Esophagus muscularis mucosa (tissue), 4 donors: ENCODE results near the gene ZNF217. TPM values are rescaled to one million over a fixed set of nuclear protein-coding genes. Genes with fewer than 3 reads are reported as not detected.

Experiments used
- DNase-seq: peaks from one replicate; pipeline ENCODE4 v3.0.0-alpha.2; 2017; ENCODE audit errors: extremely low spot score
- H3K27ac ChIP-seq, 4 donors: fragments of 200-600 bp; sonication (generic); replicated peaks in 1 of 4; 1 replicate in 3 of 4; 2 replicates in 1 of 4; pipeline ENCODE4 v1.5.1; 2016 to 2019; ENCODE audit warnings: mild to moderate bottlenecking in 1 of 4
- H3K27me3 ChIP-seq, 4 donors: fragments of 200-600 bp; sonication (generic); one replicate each; pipeline versions ENCODE4 v1.5.1 to v1.6.0; 2016 to 2019
- H3K36me3 ChIP-seq, 4 donors: fragments of 200-600 bp; sonication (generic); one replicate each; pipeline ENCODE4 v1.5.1; 2016 to 2019
- H3K4me1 ChIP-seq, 4 donors: fragments of 200-600 bp; sonication (generic); one replicate each; pipeline ENCODE4 v1.5.1; 2016 to 2019
- H3K4me3 ChIP-seq, 4 donors: fragments of 200-600 bp; sonication (generic); 1 replicate in 2 of 4; 2 replicates in 2 of 4; pipeline ENCODE4 v1.5.1; 2016 to 2019; ENCODE audit warnings: mild to moderate bottlenecking in 4 of 4, moderate library complexity in 1 of 4
- H3K9me3 ChIP-seq, 4 donors: fragments of 200-600 bp; sonication (generic); 1 replicate in 3 of 4; 2 replicates in 1 of 4; pipeline ENCODE4 v1.5.1; 2016 to 2019
- EP300 ChIP-seq: sonication (generic); formaldehyde crosslinking; IDR thresholded peaks from one replicate; pipeline ENCODE4 v1.6.1; 2017; ENCODE audit warnings: antibody characterized with exemption
- POLR2A ChIP-seq: fragments of 450-650 bp; IDR thresholded peaks from one replicate; pipeline ENCODE4 v1.6.1; 2017; ENCODE audit warnings: antibody characterized with exemption, moderate library complexity, mild to moderate bottlenecking, low read depth
- POLR2AphosphoS5 ChIP-seq, 2 donors: sonication (generic); formaldehyde crosslinking; IDR thresholded peaks; one replicate each; pipeline ENCODE4 v1.6.1; 2017; ENCODE audit warnings: antibody characterized with exemption in 2 of 2
- WGBS: methylation state at CpG from one replicate; pipeline ENCODE4 v1.1.5; 2018; 5-methylcytosine and 5-hydroxymethylcytosine counted together
- intact Hi-C: fragments of 100-400 bp; cut with DNase I; formaldehyde crosslinking; loops from one replicate; pipeline ENCODE4 v1.15.1; 2023
- total RNA-seq, 4 donors: library from RNA; depleted of rRNA; stranded (reverse); fragments of >200 nt; gene quantifications; one replicate each; pipeline versions ENCODE4 v1.1.0 to v1.2.1, GENCODE V29; 2016
- TF ChIP-seq, protein P1 (sequence below), 3 experiments: fragments of 200-600 bp in 2 of 3; fragments of 450-650 bp in 1 of 3; sonication (generic) in 2 of 3; IDR thresholded peaks; one replicate each; pipeline ENCODE4 v1.5.1; 2017 to 2019; ENCODE audit warnings: antibody characterized with exemption in 3 of 3, mild to moderate bottlenecking in 2 of 3, moderate library complexity in 1 of 3

Gene ZNF217
- total RNA-seq, 4 donors from 2014 or later: 15.4 to 27.3 (median 18.6) TPM

DNA sequence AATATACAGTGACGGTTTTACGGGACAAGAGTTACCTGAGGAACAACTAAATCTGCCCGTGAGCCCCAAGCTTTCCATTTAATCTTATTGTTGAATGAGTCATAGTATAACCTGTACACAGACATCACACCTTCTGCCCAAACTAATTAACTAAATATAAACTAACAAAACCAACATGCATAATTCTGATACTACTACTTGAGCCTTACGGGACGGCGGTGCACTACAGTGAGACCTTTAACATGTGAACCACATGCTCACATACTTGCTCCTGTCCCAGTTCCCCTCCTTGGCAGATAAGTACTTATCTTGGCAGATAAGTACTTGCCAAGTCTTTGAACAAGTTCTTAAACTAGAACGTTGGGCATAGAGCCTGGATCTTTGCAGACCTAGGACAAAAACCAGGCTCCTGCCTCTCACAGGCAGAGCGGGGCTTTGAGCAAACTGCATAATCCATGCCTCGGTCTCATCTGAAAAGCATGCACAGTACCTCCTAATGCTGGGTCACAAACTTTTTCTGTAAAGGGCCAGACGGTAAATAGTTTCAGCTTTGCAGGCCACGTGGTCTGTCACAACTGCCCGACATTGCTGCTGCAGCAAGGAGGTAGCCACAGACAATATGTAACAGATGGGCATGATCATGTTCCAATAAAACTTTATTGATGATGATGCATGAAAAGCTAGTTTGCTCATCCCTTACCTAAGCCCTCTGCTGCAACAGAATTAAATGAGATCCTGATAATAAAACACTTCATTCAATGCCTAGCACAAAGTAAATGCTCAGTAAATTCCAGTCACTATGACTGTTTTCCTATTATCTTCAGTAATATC, 23.0 kb downstream of the ZNF217 start:
- peak; percentile 45 for DNase-seq
- 85% methylated on average over 11 of the region's 12 CpGs for WGBS
- Histone ChIP-seq H3K9me3 (no peaks in the 10 kb centered on the region), H3K4me3 (no peak overlapping the region), H3K27ac (no peak overlapping the region), H3K36me3 (peaks cover 28 to 94% (median 82%) of the 10 kb centered on the region in 4 donors), H3K27me3 (no peaks in the 10 kb centered on the region), H3K4me1 (peaks cover 0 to 5% (median 2%) of the 10 kb centered on the region in 4 donors)
- TF ChIP-seq, protein P1, sequence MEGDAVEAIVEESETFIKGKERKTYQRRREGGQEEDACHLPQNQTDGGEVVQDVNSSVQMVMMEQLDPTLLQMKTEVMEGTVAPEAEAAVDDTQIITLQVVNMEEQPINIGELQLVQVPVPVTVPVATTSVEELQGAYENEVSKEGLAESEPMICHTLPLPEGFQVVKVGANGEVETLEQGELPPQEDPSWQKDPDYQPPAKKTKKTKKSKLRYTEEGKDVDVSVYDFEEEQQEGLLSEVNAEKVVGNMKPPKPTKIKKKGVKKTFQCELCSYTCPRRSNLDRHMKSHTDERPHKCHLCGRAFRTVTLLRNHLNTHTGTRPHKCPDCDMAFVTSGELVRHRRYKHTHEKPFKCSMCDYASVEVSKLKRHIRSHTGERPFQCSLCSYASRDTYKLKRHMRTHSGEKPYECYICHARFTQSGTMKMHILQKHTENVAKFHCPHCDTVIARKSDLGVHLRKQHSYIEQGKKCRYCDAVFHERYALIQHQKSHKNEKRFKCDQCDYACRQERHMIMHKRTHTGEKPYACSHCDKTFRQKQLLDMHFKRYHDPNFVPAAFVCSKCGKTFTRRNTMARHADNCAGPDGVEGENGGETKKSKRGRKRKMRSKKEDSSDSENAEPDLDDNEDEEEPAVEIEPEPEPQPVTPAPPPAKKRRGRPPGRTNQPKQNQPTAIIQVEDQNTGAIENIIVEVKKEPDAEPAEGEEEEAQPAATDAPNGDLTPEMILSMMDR (IDR thresholded peaks at IDR 0.05): no peak
- no peak for TF ChIP-seq EP300
- intact Hi-C loops: no loop called here

DNA sequence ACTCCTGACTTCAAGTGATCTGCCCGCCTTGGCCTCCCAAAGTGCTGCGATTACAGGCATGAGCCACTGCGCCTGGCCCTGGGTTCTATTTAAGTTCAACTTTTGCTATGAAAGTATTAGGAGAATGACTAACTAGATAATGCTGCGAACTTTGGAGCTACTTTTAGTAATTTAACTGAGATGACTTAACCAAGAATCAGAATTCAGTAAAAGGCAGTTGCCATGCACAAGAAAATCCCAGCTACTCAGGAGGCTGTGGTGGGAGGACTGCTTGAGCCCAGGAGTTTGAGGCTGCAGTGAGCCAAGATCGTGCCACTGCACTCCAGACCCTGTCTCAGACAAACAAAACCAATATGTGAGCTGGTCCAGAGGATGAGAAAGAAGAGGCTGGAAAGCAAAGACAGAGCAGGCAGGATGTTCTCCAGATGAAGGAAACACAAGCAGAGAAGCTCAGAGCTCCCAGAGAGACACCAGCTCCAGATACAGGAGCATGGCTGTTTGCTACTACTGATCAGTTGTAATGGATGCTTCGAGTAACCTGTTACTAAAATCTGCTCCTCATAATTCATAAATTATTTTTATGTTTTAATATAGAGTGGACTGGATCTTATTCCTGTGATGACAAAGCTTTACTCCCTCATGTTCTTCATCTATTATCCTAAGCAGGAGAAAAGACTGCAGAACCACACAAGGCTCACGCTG, 23.9 kb downstream of the ZNF217 start:
- 94% methylated on average over 6 of the region's 7 CpGs for WGBS
- TF ChIP-seq EP300 (no peak), POLR2A (no peak), POLR2AphosphoS5 (IDR thresholded peaks at IDR 0.05) (no peak)
- TF ChIP-seq, protein P1 (IDR thresholded peaks at IDR 0.05): no peak
- Histone ChIP-seq H3K27me3 (no peaks in the 10 kb centered on the region), H3K4me1 (peaks cover 0 to 5% (median 2%) of the 10 kb centered on the region in 4 donors), H3K9me3 (no peaks in the 10 kb centered on the region), H3K27ac (no peak overlapping the region), H3K36me3 (peaks cover 22 to 94% (median 79%) of the 10 kb centered on the region in 4 donors), H3K4me3 (no peak overlapping the region)
- intact Hi-C loops: no loop called here
- DNase-seq: peak; percentile 50

DNA sequence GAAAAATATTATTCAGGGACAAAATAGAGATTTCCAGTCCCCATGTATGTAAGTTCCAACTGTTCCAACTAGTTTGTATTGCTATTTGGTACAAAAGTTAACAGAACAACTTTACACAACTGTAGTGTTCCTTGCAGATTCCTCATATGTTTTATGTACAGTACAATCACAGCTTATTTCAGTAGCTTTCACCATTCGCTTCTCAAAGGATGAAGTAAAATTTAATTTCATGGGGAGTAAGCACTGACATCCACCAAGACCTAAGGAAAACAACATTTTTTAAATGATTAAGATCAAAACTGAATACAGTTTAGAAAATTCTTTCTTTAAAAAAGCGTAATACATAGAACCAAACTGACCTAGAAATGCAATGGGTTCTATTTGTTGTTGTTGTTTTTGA, 24.6 kb downstream of the ZNF217 start:
- 81% methylated on average over 2 of the region's 2 CpGs for WGBS
- DNase-seq: no peak
- H3K4me3 ChIP-seq: no peak overlapping the region
- TF ChIP-seq EP300: no peak
- no peak for TF ChIP-seq POLR2AphosphoS5 (IDR thresholded peaks at IDR 0.05)
- TF ChIP-seq, protein P1 (IDR thresholded peaks at IDR 0.05): no peak
- no peak for TF ChIP-seq POLR2A
- H3K4me1 ChIP-seq: peaks cover 0 to 5% (median 2%) of the 10 kb centered on the region in 4 donors
- H3K36me3 ChIP-seq: peaks cover 20 to 90% (median 76%) of the 10 kb centered on the region in 4 donors
- no peak overlapping the region for H3K27ac ChIP-seq
- H3K9me3 ChIP-seq: no peaks in the 10 kb centered on the region
- intact Hi-C loops: no loop called here
- no peaks in the 10 kb centered on the region for H3K27me3 ChIP-seq

DNA sequence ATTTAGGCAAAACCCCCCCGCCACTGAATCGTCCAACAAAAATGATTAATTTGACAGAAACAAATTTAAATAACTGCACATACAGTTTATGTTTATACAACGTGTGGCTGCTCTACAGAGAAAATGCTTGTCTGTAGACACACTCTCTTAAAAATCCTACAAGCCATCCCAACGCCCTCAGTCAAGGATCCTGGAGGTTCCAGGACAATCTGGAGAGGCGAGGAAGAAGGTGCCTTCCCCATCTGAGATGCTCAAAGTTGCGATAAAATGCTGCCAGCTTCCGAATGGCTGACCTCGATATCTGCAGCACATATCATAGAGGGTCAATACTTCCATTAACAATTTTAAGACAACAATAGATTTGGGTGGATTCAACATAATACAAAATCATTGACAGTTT, 25.3 kb downstream of the ZNF217 start:
- Histone ChIP-seq H3K9me3 (no peaks in the 10 kb centered on the region), H3K27me3 (no peaks in the 10 kb centered on the region), H3K4me3 (no peak overlapping the region), H3K27ac (no peak overlapping the region), H3K4me1 (peaks cover 0 to 5% (median 2%) of the 10 kb centered on the region in 4 donors), H3K36me3 (peaks cover 17 to 87% (median 70%) of the 10 kb centered on the region in 4 donors)
- TF ChIP-seq EP300 (no peak), POLR2A (no peak), POLR2AphosphoS5 (IDR thresholded peaks at IDR 0.05) (no peak)
- TF ChIP-seq, protein P1 (IDR thresholded peaks at IDR 0.05): no peak
- 91% methylated on average over 8 of the region's 8 CpGs for WGBS
- peak; percentile 70 for DNase-seq
- intact Hi-C loops: no loop called here
